ENCODE measurements around the gene SLC9A6.
"Not testable (repeated sequence)": the region's sequence is repeated elsewhere in the genome, so short reads cannot be mapped to it uniquely, and the experiment has no call there.

The SLC9A6 gene

DNA sequence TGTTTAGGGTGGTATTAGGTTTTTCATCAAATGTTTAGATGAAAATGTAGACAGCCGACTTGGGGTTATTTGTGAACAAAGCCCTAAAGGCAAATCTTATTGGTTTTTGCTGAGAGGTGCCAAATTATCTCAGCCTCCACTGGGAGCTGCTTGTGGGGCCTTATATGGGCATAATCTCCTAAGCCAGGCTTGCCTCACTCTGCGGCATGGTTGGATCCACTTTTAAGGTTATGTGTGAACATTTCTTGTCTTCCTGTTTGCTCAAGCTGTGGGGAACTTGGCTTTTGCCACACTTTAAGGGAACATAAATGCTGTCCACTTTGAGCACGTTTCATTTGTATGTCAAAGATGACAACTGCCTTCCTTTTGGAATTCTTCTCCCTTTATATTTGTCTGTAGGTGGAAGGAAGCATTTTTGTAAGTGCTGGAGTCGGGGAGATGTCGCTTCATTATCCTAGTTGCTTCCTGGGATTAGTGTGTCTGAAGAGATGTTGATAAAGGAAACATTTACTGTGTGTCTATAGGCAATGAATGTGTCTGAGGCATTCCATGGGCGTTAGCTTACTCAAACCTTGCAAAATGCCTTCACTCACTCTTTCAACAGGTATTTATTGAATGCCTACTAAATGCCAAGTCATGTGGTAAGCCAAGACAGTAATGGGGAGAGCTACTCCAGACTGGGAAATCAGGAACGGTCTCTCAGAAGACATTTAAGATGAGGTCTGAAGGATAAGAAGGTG, 78.3 kb downstream of the SLC9A6 start:
- DNase-seq (ENCODE audit: low spot score) = no peak

DNA sequence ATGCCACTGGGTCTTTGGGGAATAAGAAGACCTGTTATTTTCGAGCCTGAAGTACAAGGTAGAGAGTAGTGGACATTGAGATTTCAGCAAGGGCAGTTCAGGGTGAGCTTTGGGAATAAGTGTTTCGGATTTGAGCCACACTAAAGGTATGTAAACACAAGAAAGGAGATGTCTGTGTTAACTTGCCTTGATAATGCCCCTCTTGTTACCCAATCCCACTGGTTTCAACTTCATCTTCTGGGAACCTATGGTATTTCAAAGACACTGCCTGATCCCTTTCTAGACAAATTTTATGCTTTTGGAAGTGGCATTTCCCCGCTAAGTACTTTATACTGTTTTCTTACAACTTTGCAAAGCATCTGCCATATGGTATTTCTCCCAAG, 79.4 kb downstream of the SLC9A6 start:
- no peak for DNase-seq (ENCODE audit: low spot score)

DNA sequence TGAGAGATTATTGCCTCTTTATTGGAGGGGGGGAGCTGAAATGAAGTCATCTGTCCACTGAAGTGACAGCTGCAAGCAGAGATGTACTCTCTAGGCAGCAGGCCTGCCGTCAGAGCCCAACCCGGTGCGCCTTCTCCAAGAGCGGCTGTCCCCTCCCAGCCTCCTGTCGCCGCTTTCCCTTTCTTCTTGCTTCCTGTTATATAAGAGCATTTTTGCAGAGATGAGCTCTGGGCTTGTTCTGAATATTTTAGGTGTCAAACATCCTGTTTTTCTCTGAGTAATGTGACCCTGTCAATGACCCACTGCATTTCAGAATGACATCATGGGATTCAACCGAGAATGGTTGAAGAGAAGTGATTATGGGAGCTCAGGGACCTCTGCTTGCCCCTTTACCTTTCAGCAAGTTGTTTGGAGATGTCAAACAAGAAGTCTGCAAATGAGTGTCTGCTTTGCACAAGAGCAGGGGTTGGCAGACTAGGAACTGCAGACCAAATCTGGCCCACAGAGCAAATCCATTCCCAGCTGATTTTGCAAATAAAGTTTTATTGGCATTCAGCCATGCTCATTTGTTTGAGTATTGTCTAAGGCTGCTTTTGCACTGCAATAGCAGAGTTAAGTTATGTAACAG, 79.9 kb downstream of the SLC9A6 start:
- DNase-seq (ENCODE audit: low spot score) = peak; percentile 73

DNA sequence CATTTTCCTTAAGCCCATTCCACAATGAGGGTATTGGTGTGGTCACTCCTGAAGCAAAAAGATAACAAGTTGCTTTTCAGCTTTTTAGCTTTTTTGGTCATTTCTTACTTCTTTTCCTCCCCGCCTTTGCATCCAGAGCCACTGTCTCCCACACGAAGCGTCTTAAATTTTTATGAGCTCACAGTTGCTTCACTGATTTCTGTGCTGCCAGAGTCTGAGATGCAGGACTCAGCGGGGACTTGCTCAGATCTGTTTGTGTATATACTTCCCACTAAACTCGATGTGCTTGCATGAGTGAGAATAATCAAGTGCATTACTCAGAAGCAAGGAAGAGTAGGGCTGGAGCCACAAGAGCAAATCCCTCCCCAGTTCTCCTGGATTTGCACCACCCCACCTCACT, 81.9 kb downstream of the SLC9A6 start:
- no peak for DNase-seq (ENCODE audit: low spot score)

DNA sequence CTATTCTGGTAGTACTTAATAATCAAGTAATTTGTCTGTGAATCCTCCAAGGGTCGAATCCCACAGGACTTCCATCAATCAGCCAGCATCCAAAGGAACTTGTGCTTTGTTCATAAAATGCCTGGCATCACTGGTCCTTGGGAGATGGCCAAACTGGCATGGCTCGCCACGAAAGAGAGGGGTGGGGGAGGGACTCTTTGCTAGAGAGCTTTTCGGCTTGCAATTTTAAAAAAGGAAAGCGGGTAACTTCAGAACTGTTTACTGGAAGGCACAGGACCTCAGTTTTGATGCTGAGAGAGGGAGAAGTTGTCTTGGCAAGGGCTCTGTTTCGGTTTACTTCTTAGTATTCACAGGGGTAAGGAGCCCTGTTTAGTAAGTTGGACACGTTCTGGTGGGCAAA, 82.7 kb downstream of the SLC9A6 start:
- DNase-seq (ENCODE audit: low spot score) = no peak

DNA sequence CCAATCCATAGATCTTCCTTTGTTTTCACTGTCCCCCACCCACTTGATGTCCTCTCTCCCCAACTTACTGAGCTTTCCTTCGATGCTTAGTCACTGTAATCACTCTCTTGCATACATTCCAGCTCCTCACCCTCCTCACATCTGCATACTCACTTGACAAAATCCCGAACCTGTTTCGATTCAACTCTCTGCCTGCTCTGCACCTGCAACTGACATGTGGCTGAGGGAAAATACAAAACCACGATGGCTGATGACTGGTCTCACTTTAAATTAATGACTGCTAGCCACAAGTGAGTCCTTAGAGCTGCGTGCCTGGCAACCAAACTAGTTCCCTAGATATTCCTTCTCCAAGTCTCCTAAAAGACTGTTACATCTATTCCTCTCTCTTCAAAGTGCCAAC, 91.7 kb downstream of the SLC9A6 start:
- DNase-seq (ENCODE audit: low spot score) = no peak

DNA sequence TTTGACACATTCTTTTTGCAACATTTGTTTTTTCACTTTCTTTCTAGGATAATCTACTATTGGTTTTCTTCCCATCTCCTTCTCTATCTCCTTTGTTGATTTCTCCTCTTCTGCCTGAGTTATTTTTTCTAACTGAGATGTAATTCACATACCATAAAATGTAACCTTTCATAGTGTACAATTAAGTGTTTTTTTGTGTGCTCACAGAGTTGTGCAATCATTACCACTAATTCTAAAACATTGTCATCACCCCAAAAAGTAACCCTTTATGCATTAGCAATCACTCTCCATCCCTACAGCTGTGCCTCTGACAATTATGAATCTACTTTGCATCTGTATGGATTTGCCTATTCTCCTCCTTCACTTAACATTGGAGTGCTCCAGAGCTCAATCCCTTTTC, 95.5 kb downstream of the SLC9A6 start:
- no peak for DNase-seq (ENCODE audit: low spot score)

DNA sequence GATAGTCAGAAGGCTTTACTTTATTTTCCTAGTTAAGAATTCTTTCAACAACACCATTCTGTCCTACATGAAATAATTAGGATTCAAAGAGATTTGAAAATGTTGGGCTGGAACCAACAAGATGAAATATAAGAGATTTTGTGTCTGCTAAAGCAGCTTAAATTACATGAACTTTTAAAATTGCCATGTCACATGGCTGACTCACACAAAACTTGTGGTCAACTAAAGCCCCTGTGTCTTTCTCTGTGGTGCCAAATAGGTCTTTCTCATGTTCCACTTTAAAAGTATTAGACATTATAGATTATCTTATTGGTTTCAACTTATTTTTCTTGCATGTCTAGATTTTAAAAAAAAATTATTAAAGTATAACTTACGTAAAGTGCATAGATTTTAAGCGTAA, 101.3 kb downstream of the SLC9A6 start:
- DNase-seq (ENCODE audit: low spot score) = no peak

DNA sequence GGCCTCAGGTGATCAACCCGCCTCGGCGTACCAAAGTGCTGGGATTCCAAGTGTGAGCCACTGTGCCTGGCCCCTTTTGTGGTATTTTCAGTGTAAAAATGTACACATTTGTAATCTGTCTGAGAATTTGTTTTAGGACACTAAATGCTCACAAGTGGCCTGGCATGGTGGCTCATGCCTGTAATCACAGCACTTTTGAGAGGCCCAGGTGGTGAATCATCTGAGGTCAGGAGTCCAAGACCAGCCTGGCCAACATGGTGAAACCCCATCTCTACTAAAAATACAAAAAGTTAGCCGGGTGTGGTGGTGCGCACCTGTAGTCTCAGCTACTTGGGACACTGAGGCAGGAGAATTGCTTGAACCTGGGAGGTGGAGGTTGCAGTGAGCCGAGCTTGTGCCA, 106.7 kb downstream of the SLC9A6 start:
- not testable (repeated sequence) for DNase-seq (ENCODE audit: low spot score)

DNA sequence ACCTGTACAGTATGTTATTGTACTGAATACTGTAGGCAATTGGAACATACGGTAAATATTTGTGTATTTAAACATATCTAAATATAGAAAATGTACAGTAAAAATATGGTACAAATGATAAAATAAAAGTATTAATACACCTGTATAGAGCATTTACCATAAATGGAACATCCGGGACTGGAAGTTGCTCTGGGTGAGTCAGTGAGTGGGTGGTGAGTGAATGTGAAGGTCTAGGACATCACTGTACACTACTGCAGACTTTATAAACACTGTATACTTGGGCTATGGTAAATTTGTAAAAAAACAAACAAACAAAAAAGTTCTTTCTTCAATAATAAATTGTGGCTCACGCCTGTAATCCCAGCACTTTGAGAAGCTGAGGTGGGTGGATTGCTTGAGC, 109.7 kb downstream of the SLC9A6 start:
- DNase-seq (ENCODE audit: low spot score) = no peak
